IMR-90 (cell line): ENCODE data around the gene NTM. TPM values are rescaled to one million over a fixed set of nuclear protein-coding genes. Genes with fewer than 3 reads are reported as not detected.

Source experiments
- ATAC-seq: fragments of 200-7000 bp; cut with Tn5 transposase; 2 replicates; pipeline ENCODE4 v1.9.1; 2020; ENCODE audit warnings: low read depth, mild to moderate bottlenecking, moderate library complexity
- BruUV-seq: library from RNA; stranded (reverse); fragments of 400-500 nt; replicated peaks from 2 replicates; lab custom pipeline; 2021; lab: Mats Ljungman, UMichigan
- CTCF ChIA-PET: fragments of 300-600 bp; formaldehyde crosslinking; extraction: SDS; loops from one replicate; lab custom pipeline; 2021; ENCODE audit warnings: antibody characterized with exemption; lab: Yijun Ruan, JAX
- POLR2A ChIA-PET: fragments of 300-600 bp; sonication (Branson Sonifier 250); formaldehyde crosslinking; loops from one replicate; lab custom pipeline; 2022; ENCODE audit warnings: antibody characterized with exemption; ENCODE audit not compliant: unreplicated experiment; lab: Charles Lee
- DNase-seq: peaks from one replicate; pipeline ENCODE4 v3.0.0; 2013
- H2AFZ ChIP-seq: replicated peaks from 2 replicates; pipeline ENCODE3; 2013; ENCODE audit warnings: low read length, mild to moderate bottlenecking; ENCODE audit not compliant: poor library complexity
- H2AK5ac ChIP-seq: 2 replicates; pipeline ENCODE4 v1.6.1; 2013; ENCODE audit warnings: low read depth, low read length, inconsistent platforms
- H2AK9ac ChIP-seq: replicated peaks from 2 replicates; pipeline ENCODE3; 2013; ENCODE audit warnings: mild to moderate bottlenecking, low read depth, low read length, moderate library complexity; ENCODE audit not compliant: poor library complexity
- H2BK120ac ChIP-seq: 2 replicates; pipeline ENCODE4 v1.6.1; 2013; ENCODE audit warnings: low read depth, low read length, inconsistent platforms
- H2BK15ac ChIP-seq: 3 replicates; pipeline ENCODE4 v1.6.1; 2013; ENCODE audit warnings: low read depth, low read length, inconsistent platforms
- H2BK20ac ChIP-seq: 2 replicates; pipeline ENCODE4 v1.6.1; 2013; ENCODE audit warnings: low read depth, mild to moderate bottlenecking, inconsistent platforms, low read length, moderate library complexity
- H2BK5ac ChIP-seq: 2 replicates; pipeline ENCODE4 v1.6.1; 2013; ENCODE audit warnings: mild to moderate bottlenecking, low read depth, low read length, inconsistent platforms; ENCODE audit not compliant: poor library complexity, severe bottlenecking
- H3K14ac ChIP-seq: replicated peaks from 2 replicates; pipeline ENCODE4 v1.6.1; 2013; ENCODE audit warnings: low read depth, low read length, inconsistent platforms
- H3K18ac ChIP-seq: 2 replicates; pipeline ENCODE4 v1.6.1; 2013; ENCODE audit warnings: low read depth, low read length, control low read depth
- H3K23ac ChIP-seq: 2 replicates; pipeline ENCODE4 v1.6.1; 2013; ENCODE audit warnings: low read depth, low read length, inconsistent platforms
- H3K27ac ChIP-seq: 2 replicates; pipeline ENCODE4 v1.5.1; 2013; ENCODE audit warnings: mild to moderate bottlenecking, control low read depth, low read length; ENCODE audit not compliant: insufficient read depth
- H3K27me3 ChIP-seq: 2 replicates; pipeline ENCODE4 v1.6.1; 2013; ENCODE audit warnings: low read length; ENCODE audit not compliant: control insufficient read depth, insufficient read depth
- H3K36me3 ChIP-seq: 2 replicates; pipeline ENCODE4 v1.6.1; 2013; ENCODE audit warnings: low read length, mixed read lengths; ENCODE audit not compliant: control insufficient read depth, insufficient read depth
- H3K4ac ChIP-seq: 2 replicates; pipeline ENCODE4 v1.6.1; 2013; ENCODE audit warnings: low read depth, low read length, inconsistent platforms
- H3K4me1 ChIP-seq: 2 replicates; pipeline ENCODE4 v1.6.1; 2013; ENCODE audit warnings: low read length, mixed read lengths; ENCODE audit not compliant: control insufficient read depth, insufficient read depth
- H3K4me2 ChIP-seq: 2 replicates; pipeline ENCODE4 v1.6.1; 2013; ENCODE audit warnings: low read depth, mild to moderate bottlenecking, control low read depth, low read length, moderate library complexity
- H3K4me3 ChIP-seq: 2 replicates; pipeline ENCODE4 v1.5.1; 2013; ENCODE audit warnings: low read depth, mild to moderate bottlenecking, control low read depth, low read length, moderate library complexity; ENCODE audit not compliant: insufficient read depth
- H3K56ac ChIP-seq: 2 replicates; pipeline ENCODE4 v1.6.1; 2013; ENCODE audit warnings: low read length, inconsistent platforms; ENCODE audit not compliant: insufficient read depth; ENCODE audit errors: extremely low read depth
- H3K79me1 ChIP-seq, 2 experiments: 2 replicates each; pipeline ENCODE4 v1.6.1; 2013; ENCODE audit warnings: low read length in 2 of 2, inconsistent platforms in 1 of 2, low read depth in 1 of 2
- H3K9ac ChIP-seq: 2 replicates; pipeline ENCODE4 v1.6.1; 2013; ENCODE audit warnings: low read depth, low read length, control low read depth
- H3K9me1 ChIP-seq: 2 replicates; pipeline ENCODE4 v1.6.1; 2013; ENCODE audit warnings: low read length, inconsistent platforms; ENCODE audit not compliant: insufficient read depth
- H3K9me3 ChIP-seq: 2 replicates; pipeline ENCODE4 v1.6.1; 2013; ENCODE audit warnings: low read length; ENCODE audit not compliant: control insufficient read depth, insufficient read depth
- H4K20me1 ChIP-seq: 2 replicates; pipeline ENCODE4 v1.6.1; 2013; ENCODE audit warnings: low read length, inconsistent platforms; ENCODE audit not compliant: insufficient read depth
- H4K5ac ChIP-seq: 2 replicates; pipeline ENCODE4 v1.6.1; 2013; ENCODE audit warnings: mild to moderate bottlenecking, low read depth, low read length, control low read depth
- H4K8ac ChIP-seq, 2 experiments: 2 replicates each; pipeline ENCODE4 v1.6.1; 2013; ENCODE audit warnings: low read depth in 2 of 2, low read length in 2 of 2, control low read depth in 1 of 2, inconsistent platforms in 1 of 2
- H4K91ac ChIP-seq: 2 replicates; pipeline ENCODE4 v1.6.1; 2013; ENCODE audit warnings: low read depth, low read length, inconsistent platforms; ENCODE audit not compliant: insufficient read depth
- BHLHE40 ChIP-seq: fragments of 150-350 bp; IDR thresholded peaks from 2 replicates; pipeline ENCODE4 v1.6.1; 2016; ENCODE audit warnings: mild to moderate bottlenecking, low read depth, low read length
- CEBPB ChIP-seq: IDR thresholded peaks from 2 replicates; pipeline ENCODE4 v1.6.1; 2012; ENCODE audit warnings: low read depth, low read length, improper control_type of control experiment
- FOS ChIP-seq: fragments of 150-350 bp; IDR thresholded peaks from 2 replicates; pipeline ENCODE4 v1.6.1; 2016; ENCODE audit warnings: low read depth, low read length
- MAFK ChIP-seq: IDR thresholded peaks from 2 replicates; pipeline ENCODE4 v1.6.1; 2012; ENCODE audit warnings: low read depth, low read length, improper control_type of control experiment
- NFE2L2 ChIP-seq: fragments of 150-350 bp; IDR thresholded peaks from 2 replicates; pipeline ENCODE4 v1.6.1; 2016; ENCODE audit warnings: low read depth, mild to moderate bottlenecking, low read length
- RCOR1 ChIP-seq: IDR thresholded peaks from 2 replicates; pipeline ENCODE4 v1.6.1; 2012; ENCODE audit warnings: mild to moderate bottlenecking, low read length, improper control_type of control experiment; ENCODE audit not compliant: insufficient replicate concordance
- WGBS, 2 experiments: methylation state at CpG; one replicate each; pipeline versions ENCODE4 v1.1.5 to v1.1.7; 2013; ENCODE audit warnings: missing lambda C conversion rate in 2 of 2; ENCODE audit not compliant: insufficient read length in 1 of 2; ENCODE audit errors: extremely low coverage in 2 of 2; 5-methylcytosine and 5-hydroxymethylcytosine counted together
- dilution Hi-C: fragments of 300-500 bp; cut with HindIII; formaldehyde crosslinking; loops from one replicate; pipeline ENCODE4 v1.14.3; 2018; ENCODE audit warnings: low sequenced_read_pairs; ENCODE audit not compliant: unreplicated experiment
- in situ Hi-C: fragments of 300-500 bp; cut with MboI; formaldehyde crosslinking; loops from 3 replicates; pipeline ENCODE4 v1.14.3; 2019; ENCODE audit warnings: low sequenced_read_pairs, inconsistent platforms, mixed read lengths
- intact Hi-C: fragments of 100-400 bp; cut with micrococcal nuclease; formaldehyde crosslinking; loops from 2 replicates; pipeline ENCODE4 v1.10.0; 2022
- polyA plus RNA-seq, 3 experiments: library from polyadenylated mRNA; depleted of rRNA; stranded (reverse); fragments of >200 nt; gene quantifications; 2 replicates each; pipeline ENCODE4 v1.2.3, GENCODE V29; 2012; ENCODE audit warnings: low replicate concordance in 1 of 3
- total RNA-seq: library from RNA; depleted of rRNA; stranded (reverse); fragments of >200 nt; gene quantifications from 2 replicates; pipeline ENCODE4 v1.2.3, GENCODE V29; 2012
- TF ChIP-seq, protein P1 (sequence below): fragments of 150-350 bp; IDR thresholded peaks from 2 replicates; pipeline ENCODE4 v1.6.1; 2017; ENCODE audit warnings: mild to moderate bottlenecking, antibody characterized with exemption, low read length, low read depth

The NTM gene
- total and polyA plus RNA-seq, 2 of the 4 experiments (the other 2 are of a cell fraction): 19.5 to 25.5 TPM

DNA sequence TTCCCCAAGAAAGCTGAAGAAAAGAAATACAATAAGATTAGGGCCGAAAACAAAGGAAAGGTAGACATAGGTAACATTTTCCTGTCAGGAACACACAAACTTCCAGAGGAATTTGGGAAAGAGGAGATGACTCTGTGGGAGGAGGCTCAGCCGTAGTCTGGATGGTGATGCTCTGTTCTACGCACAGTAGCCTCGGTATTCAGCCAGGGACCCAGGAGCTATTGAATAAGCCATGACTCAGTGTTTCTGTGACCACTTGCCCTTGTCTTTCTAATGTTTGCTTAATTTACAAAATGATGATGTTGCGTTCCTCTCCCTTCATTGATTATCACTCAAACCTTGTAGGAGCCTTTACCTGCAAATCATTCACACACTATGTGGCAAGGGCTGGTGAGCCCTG is 745.0 kb downstream of the NTM start:
- intact Hi-C loops (no loop called here), in situ Hi-C loops (no loop called here), dilution Hi-C loops (no loop called here)
- Histone ChIP-seq H3K23ac (no peak overlapping the region), H2BK20ac (peak overlapping the region; percentile 36), H3K36me3 (no peaks in the 10 kb centered on the region), H2BK5ac (no peak overlapping the region), H3K4ac (no peak overlapping the region; the same call in 1 of the 2 replicates), H3K9ac (no peak overlapping the region), H2AK9ac (no peak overlapping the region), H3K9me3 (no peaks in the 10 kb centered on the region), H2BK15ac (no peak overlapping the region), H3K18ac (no peak overlapping the region), H2BK120ac (no peak overlapping the region), H3K9me1 (peaks cover 16% of the 10 kb centered on the region), H3K27ac (no peak overlapping the region), H2AFZ (no peak overlapping the region), H4K91ac (0 out of 2 replicates have a peak overlapping the region, but pooled peaks have one; percentile 6), H2AK5ac (no peak overlapping the region; the same call in 1 of the 2 replicates), H3K4me1 (peaks cover 7% of the 10 kb centered on the region), H3K4me3 (no peak overlapping the region), H3K27me3 (no peaks in the 10 kb centered on the region), H4K20me1 (no peaks in the 10 kb centered on the region), H3K79me1 (peaks cover 0 to 40% of the 10 kb centered on the region in 2 experiments; a peak in 3 of 4 replicates), H3K4me2 (no peak overlapping the region), H4K5ac (no peak overlapping the region; the same call in 1 of the 2 replicates), H3K14ac (peak overlapping the region; percentile 37; the same call in 1 of the 2 replicates), H3K56ac (no peak overlapping the region), H4K8ac (no peak overlapping the region)
- ATAC-seq (no peak), DNase-seq (peak; percentile 67)
- no CpG with 5 or more reads among the region's 5 CpGs for WGBS, 2 experiments
- no TSS peak for BruUV-seq
- ChIA-PET CTCF (interaction anchor here (2.0 kb wide), 1 partner anchor 11 kb away, joined by 10 read pairs; no protein-coding TSS in a partner anchor), POLR2A (no interaction called here)
- TF ChIP-seq RCOR1 (no peak), FOS (0 out of 2 replicates have a peak, but pooled peaks have one; percentile 17), MAFK (peak; percentile 60), CEBPB (no peak), NFE2L2 (peak; percentile 58), BHLHE40 (no peak)
- TF ChIP-seq, protein P1, sequence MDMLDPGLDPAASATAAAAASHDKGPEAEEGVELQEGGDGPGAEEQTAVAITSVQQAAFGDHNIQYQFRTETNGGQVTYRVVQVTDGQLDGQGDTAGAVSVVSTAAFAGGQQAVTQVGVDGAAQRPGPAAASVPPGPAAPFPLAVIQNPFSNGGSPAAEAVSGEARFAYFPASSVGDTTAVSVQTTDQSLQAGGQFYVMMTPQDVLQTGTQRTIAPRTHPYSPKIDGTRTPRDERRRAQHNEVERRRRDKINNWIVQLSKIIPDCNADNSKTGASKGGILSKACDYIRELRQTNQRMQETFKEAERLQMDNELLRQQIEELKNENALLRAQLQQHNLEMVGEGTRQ: no peak
